ENCODE results near the gene MYO1G. TPM values are rescaled to one million over a fixed set of nuclear protein-coding genes. Genes with fewer than 3 reads are reported as not detected.
A peak's percentile ranks its signal among the peaks of the same experiment; 100 is the strongest.

Gene MYO1G
- total RNA-seq, 1 experiment from 2014 or later, result 0.11 TPM

DNA sequence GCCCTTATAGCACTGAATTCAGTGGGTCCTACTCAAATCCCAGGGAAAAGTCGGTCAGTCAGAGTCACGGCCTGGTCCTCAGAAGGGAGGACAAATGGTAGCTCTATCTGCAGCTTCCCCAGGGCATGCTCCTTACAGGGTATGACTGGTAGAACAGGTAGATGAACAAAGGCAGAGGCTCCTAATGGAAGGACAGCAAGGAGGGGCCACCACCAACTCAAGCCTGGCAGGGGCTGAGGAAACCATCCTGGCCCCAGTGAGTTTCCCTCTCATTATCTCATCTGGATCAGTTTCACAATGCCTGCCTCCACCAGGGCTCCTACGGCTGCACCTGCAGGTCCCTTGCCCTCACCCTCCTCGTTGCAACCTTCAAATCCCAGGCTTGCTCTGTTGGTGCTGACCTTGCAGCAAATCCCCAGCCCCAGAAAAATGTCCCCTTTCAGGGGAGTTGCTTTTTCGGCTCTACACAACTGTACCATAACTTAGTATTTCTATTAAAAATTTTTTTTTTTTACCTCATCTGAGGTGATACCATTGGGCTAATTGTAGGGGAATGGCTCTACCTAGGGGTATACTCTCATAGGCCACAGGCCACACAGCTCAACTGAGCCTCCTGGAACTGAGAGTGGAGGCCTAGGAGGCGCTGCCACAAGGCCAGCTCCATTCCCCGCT, 2.4 kb upstream of the MYO1G start:
- H3K4me3 ChIP-seq, result no peak overlapping the region
- no peak for DNase-seq (ENCODE audit: low read depth in 1 of 2, low spot score in 2 of 2)
- no peaks in the 10 kb centered on the region for H3K27me3 ChIP-seq (replicated peaks)
- peaks cover 32% of the 10 kb centered on the region for H3K4me1 ChIP-seq (replicated peaks)
- peaks cover 63% of the 10 kb centered on the region for H3K36me3 ChIP-seq
- no peaks in the 10 kb centered on the region for H3K9me3 ChIP-seq (replicated peaks)
- H3K27ac ChIP-seq, result peak overlapping the region; percentile 77; the same call in 1 of the 2 replicates

DNA sequence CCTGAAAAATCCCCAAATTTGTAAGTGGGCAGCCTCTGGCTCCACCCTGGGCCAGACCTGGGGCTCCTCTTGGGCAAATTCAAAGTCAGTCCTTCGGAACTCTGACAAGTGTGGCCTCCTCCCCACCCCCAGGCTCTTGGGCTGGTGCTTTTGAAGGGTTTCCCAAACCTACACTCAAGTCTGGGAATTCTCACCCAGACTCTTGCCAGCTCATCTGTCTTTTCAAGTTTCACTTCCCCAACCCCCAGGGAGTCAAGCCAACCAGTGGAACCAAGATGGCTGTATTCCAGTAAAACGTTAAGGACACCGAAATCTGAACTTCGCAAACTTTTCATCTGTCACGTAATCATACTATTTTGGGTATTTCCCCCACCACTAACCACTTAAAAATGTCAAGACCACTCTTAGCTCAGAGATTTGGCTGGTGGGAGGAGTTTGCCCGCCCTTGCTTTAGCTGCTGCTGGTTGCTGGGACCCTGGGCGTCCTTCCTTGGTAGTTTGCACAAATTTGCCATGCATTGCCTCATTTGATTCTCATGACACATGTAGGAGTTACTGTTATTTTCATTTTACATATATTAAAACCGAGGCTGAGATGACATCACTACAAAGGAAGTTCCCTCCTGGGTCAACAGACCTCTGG, 1.7 kb upstream of the MYO1G start:
- peaks cover 56% of the 10 kb centered on the region for H3K36me3 ChIP-seq
- peak; percentile 61 to 66 for DNase-seq (ENCODE audit: low read depth in 1 of 2, low spot score in 2 of 2)

DNA sequence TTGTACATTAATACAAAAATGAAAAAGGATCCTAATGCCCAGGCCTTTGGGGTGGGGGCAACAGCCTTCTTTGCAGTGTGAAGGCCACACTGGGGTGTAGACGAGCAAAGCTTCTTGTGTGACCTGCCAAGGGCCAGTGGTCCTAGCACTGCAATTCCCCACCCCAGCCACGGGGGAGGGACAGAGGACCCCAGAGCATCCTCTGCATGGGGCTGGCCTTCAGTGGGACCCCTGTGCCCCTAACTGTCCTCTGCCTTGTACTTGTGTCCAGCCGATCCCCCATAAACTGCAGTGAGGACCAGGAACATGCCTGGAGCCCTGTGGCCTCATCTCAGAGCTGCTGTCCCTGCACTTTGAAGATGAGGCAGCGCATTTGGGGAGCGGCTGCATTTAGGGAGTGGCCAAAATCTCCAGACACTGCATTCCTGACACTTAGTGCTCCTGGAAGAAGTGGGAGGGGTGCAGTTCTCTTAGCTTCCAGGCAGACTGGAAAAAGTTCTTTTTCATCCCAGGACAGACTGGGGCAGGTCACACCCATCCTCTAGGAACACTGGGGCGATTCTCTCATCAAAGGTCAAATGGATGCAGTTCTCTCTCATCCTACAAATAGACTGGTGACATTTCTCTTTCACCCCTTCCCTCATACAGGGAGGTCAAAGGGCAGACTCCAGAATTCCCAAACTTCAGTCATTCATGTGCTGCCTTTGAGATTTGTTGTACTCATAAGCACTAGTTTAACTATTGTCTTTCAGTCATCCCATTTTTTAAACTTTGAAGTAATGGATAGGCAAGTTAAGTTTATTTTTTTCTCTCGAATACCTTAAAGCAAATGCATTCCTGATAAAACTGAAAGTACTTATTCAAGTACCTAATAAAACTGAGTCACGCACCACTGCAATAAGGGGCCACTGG, 922 bp upstream of the MYO1G start:
- H3K4me3 ChIP-seq, result no peak overlapping the region
- H3K27me3 ChIP-seq (replicated peaks), result no peaks in the 10 kb centered on the region
- H3K27ac ChIP-seq, result peak overlapping the region; percentile 77
- peaks cover 25% of the 10 kb centered on the region for H3K4me1 ChIP-seq (replicated peaks)
- peaks cover 48% of the 10 kb centered on the region for H3K36me3 ChIP-seq
- no peak for DNase-seq (ENCODE audit: low read depth in 1 of 2, low spot score in 2 of 2)
- H3K9me3 ChIP-seq (replicated peaks), result no peaks in the 10 kb centered on the region

More for the DNA sequence above, 1.7 kb upstream of the MYO1G start:
- Histone ChIP-seq H3K4me1 (replicated peaks) (peaks cover 31% of the 10 kb centered on the region), H3K9me3 (replicated peaks) (no peaks in the 10 kb centered on the region), H3K27ac (peak overlapping the region; percentile 77), H3K4me3 (no peak overlapping the region), H3K27me3 (replicated peaks) (no peaks in the 10 kb centered on the region)

DNA sequence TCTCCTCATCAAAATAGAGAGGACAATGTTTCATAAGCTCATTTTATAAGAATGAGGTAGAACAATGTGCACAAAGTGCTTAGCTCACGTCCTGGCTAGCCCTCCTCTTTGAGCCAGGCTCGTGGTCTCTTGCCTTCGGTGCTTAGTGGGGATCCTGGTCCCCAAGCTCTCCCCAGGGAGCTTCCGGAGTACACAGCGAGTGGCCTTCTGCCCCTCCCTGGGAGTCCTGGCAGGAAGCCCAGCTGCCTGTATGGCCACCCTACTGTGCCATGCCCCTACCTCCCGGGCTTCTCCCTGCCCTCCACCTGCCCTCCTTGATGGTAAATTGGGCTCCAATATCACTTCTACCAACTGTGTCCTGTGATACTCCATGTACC, 868 bp downstream of the MYO1G start:
- Histone ChIP-seq H3K4me1 (replicated peaks) (peaks cover 25% of the 10 kb centered on the region), H3K4me3 (no peak overlapping the region), H3K27me3 (replicated peaks) (no peaks in the 10 kb centered on the region), H3K9me3 (replicated peaks) (no peaks in the 10 kb centered on the region), H3K27ac (no peak overlapping the region), H3K36me3 (peaks cover 30% of the 10 kb centered on the region)
- no peak for DNase-seq (ENCODE audit: low read depth in 1 of 2, low spot score in 2 of 2)

DNA sequence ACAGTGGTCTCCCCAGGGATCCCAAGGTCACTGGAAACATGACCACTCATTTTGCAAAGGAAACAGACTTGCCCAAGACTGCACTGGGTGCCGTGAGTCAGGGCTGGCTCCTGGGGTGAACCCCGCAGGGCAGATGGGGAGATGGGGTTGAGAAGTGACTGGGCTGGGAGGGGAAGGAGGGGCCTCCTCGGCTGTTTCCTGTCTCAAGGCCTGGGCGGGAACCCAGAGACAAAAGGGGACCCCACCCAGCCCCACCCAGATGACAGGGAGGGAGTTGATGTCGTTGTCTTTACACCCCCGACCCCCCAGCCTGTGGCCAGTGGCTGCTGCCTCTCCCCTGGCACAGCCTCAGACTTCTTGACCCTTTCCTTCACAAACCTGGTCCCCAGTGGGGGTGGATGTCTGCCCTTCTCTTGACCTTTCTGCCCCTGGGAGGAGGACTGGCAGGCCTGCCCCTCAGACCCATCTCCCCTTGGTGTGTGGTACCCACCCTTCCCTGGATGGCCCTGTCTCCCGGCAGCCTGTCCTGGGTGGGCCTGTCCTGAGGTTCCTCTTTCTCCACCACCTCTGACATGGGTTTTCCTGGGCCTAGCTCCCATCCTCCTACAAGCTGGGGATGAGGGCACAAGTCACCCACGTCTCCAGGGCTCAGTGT, 1.4 kb downstream of the MYO1G start:
- no peak for DNase-seq (ENCODE audit: low read depth in 1 of 2, low spot score in 2 of 2)

DNA sequence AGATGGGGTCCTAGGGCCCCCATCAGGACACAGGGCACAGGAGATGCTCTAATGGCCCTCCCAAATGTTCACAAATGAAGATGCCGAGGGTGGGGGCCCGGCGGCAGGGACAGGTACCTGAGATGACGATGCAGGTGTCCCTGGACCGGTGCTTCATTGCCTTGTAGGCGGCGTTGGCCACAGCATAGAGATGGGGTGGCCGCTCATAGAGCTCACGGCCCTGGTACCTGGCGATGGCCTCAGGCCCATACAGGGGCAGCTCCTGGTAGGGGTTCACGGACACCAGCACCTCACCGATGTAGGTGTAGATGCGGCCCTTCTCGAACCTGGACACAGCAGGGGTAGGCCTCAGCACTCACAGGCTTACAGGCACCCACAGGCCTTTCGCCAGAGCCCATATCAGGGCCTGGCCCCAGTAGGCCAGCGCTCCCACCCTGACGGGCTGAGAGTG, 2.0 kb downstream of the MYO1G start:
- Histone ChIP-seq H3K4me3 (no peak overlapping the region), H3K36me3 (peaks cover 19% of the 10 kb centered on the region), H3K4me1 (replicated peaks) (peaks cover 25% of the 10 kb centered on the region), H3K27me3 (replicated peaks) (no peaks in the 10 kb centered on the region), H3K9me3 (replicated peaks) (no peaks in the 10 kb centered on the region), H3K27ac (no peak overlapping the region)
- no peak for DNase-seq (ENCODE audit: low read depth in 1 of 2, low spot score in 2 of 2)

More for the DNA sequence above, 1.4 kb downstream of the MYO1G start:
- H3K36me3 ChIP-seq, result peaks cover 25% of the 10 kb centered on the region
- H3K27me3 ChIP-seq (replicated peaks), result no peaks in the 10 kb centered on the region
- no peak overlapping the region for H3K4me3 ChIP-seq
- H3K9me3 ChIP-seq (replicated peaks), result no peaks in the 10 kb centered on the region
- H3K27ac ChIP-seq, result no peak overlapping the region
- peaks cover 25% of the 10 kb centered on the region for H3K4me1 ChIP-seq (replicated peaks)

DNA sequence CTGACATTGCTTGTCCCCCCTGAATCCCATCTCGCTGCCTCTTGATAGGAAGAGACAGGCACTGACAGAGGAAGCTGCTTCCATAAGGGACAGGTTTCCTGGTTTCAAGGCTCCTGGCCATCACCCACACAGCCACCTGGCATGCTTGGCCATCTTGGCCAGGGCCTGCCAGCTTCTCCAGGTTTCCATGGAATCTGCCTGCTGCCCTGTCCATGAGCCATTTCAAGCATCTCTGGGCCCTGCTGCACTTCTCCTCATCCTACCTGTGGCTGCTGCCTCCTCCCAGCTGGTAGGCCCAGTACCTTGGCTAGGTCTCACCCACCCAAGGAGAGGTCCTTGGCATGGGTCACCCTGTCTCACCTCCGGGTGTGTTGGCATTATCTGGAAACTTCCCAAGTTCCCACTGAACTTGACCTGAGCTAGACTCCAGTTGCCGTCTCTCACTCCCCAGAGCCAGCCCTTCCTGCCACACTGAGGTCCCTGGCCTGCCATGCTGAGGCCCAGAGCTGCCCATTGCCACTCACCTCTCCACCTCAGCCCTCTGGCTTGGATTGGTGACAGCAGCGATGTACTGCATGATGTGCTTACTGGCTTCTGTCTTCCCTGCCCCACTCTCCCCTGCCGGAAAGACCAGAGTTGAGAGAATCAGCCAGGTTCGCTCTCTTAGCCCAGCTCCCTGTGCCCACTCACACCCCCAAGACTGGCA, 2.6 kb downstream of the MYO1G start:
- no peak overlapping the region for H3K4me3 ChIP-seq
- H3K36me3 ChIP-seq, result peaks cover 13% of the 10 kb centered on the region
- peaks cover 24% of the 10 kb centered on the region for H3K4me1 ChIP-seq (replicated peaks)
- no peaks in the 10 kb centered on the region for H3K27me3 ChIP-seq (replicated peaks)
- no peaks in the 10 kb centered on the region for H3K9me3 ChIP-seq (replicated peaks)
- DNase-seq (ENCODE audit: low read depth in 1 of 2, low spot score in 2 of 2), result no peak
- no peak overlapping the region for H3K27ac ChIP-seq

DNA sequence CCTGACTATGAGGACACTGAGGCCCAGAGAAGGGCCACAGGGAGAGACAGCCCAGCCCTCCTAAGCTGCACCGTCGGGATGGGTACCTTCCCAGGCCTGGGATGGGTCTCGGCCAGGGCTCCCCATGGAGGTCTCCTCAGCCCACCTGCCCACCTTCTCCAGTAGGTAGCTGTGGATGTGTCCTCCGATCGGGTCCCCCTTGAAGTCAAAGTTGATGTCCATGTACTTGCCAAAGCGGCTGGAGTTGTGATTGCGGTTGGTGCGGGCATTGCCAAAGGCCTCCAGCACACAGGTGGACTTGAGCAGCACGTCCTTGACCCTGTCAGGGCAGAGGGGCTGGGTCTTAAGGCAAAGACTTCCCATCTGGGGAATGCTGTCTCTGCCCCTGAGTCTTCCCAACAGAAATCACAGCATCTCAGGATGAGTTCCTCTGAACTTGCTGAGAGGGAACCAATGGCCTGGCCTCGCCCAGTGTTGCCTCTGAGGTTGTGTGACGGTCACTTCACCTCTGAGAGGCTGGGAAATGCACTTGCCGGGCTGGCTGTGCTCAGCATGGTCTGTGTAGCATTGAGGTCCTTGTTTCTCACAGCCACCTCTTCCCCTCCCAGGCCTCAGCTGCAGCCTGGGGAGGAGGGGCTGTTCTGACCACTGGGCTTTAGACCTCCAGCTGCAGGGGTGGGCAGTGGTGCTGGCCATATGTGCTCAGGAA, 3.3 kb downstream of the MYO1G start:
- Histone ChIP-seq H3K9me3 (replicated peaks) (no peaks in the 10 kb centered on the region), H3K36me3 (peaks cover 11% of the 10 kb centered on the region), H3K4me3 (no peak overlapping the region), H3K4me1 (replicated peaks) (peaks cover 17% of the 10 kb centered on the region), H3K27ac (no peak overlapping the region), H3K27me3 (replicated peaks) (no peaks in the 10 kb centered on the region)
- DNase-seq (ENCODE audit: low read depth in 1 of 2, low spot score in 2 of 2), result no peak

DNA sequence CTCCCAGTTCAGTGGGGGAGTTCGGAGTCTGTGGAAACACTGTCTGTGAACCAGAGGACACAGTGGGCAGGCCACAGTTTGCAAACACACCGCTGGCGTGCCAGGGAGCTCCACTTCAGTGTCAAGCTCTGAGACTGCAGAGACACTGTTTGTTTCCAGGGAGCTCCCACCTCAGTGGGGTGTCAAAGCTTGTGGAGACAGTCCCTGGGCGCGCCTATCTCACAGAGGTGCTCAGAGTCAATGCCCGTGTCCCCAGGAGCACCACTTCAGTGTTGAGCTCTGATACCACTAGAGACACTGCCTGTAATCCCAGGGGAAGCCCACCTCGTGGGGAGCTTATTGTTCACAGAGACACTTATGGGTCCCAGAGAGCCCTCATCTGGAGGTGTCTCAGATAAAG, 4.3 kb downstream of the MYO1G start:
- H3K4me1 ChIP-seq (replicated peaks), result peaks cover 8% of the 10 kb centered on the region
- no peak overlapping the region for H3K4me3 ChIP-seq
- H3K27me3 ChIP-seq (replicated peaks), result no peaks in the 10 kb centered on the region
- no peak for DNase-seq (ENCODE audit: low read depth in 1 of 2, low spot score in 2 of 2)
- H3K27ac ChIP-seq, result no peak overlapping the region
- H3K9me3 ChIP-seq (replicated peaks), result no peaks in the 10 kb centered on the region
- H3K36me3 ChIP-seq, result peaks cover 7% of the 10 kb centered on the region; the same call in 1 of the 2 replicates

DNA sequence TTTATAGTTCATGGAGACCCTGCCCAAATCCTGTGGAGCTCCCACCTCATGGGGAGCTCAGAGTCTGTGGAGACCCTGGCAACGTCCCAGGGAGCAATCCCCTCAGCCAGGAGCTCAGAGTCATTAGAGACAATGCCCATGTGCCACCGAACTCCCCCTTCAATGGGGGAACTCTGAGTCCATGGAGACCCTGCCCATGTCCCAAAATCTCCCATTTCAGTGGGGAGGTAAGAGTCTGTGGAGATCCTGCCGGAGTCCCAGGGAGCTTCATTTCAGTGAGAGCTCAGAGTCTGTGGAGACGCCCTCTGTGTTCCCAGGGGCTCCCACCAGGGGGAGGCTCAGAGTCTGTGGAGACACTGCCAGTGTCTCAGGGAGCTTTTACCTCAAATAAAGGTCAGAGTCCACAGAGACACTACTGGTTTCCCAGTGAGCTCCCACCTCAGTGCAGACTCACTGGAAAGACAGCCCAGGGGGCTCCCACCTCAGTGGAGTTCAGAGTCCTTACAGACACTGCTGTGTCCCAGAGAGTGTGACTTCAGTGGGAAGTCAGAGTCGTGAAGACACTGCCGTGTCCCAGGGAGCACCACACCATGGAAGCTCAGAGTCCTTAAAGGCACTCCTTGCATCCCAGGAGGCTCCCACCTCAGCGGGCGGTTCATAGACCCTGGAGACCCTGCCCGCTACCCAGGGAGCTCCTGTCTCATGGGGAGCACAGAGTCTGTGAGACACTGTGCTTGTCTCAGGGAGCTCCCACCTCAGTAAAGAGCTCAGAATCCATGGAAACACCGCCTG, 5.0 kb downstream of the MYO1G start:
- DNase-seq (ENCODE audit: low read depth in 1 of 2, low spot score in 2 of 2), result peak in 1 of 2 experiments; percentile 36
- Histone ChIP-seq H3K9me3 (replicated peaks) (no peaks in the 10 kb centered on the region), H3K27ac (no peak overlapping the region), H3K4me1 (replicated peaks) (peaks cover 3% of the 10 kb centered on the region; the same call in 1 of the 2 replicates), H3K36me3 (0 out of 2 replicates have a peak, but pooled peaks cover 4% of the 10 kb centered on the region), H3K4me3 (no peak overlapping the region), H3K27me3 (replicated peaks) (no peaks in the 10 kb centered on the region)

DNA sequence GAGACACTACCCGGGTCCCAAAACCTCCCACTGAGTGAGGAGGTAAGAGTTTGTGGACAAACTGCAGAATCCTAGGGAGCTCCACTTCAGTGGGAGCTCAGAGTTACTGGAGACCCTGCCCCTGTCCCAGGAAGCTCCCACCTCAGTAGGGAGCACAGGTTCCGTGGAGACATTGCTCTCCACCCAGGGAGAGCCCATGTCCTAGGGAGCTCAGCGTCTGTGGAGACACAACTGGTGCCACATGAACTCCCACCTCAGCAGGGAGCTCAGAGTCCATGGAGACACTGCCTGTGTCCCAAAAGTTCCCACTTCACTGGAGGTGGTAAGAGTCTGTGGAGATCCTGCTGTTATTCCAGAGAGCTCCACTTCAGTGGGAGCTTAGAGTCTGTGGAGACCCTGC, 6.3 kb downstream of the MYO1G start:
- Histone ChIP-seq H3K4me3 (no peak overlapping the region), H3K4me1 (replicated peaks) (peaks cover under 1% of the 10 kb centered on the region; the same call in 1 of the 2 replicates), H3K27ac (no peak overlapping the region), H3K9me3 (replicated peaks) (no peaks in the 10 kb centered on the region), H3K27me3 (replicated peaks) (no peaks in the 10 kb centered on the region), H3K36me3 (no peaks in the 10 kb centered on the region)
- no peak for DNase-seq (ENCODE audit: low read depth in 1 of 2, low spot score in 2 of 2)

DNA sequence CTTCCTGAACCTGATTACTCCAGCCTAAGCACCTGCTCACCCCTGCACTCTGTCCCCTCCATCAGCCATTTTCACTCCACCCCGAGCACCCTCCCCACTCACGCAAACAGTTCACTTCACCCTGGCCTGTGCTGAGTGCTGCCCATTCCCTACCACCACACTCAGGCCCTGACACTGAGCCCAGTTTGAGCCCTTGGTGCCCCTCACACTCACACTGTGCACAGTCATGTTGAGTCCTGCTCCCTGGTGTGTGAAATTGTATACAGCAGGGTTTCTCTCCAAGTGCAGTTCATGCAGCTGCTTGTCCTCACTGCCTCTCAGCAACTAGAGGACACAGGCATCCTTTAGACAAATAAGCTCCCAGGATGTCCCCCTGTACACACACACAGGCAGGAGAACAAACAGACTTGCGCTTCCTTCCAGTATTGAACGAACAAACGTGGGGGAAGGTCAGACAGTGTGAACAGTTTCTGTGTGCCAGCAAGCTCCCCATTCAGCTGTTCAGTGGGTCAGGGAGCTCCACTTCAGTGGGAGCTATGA, 6.8 kb downstream of the MYO1G start:
- no peak for DNase-seq (ENCODE audit: low read depth in 1 of 2, low spot score in 2 of 2)
- no peak overlapping the region for H3K27ac ChIP-seq
- no peaks in the 10 kb centered on the region for H3K27me3 ChIP-seq (replicated peaks)
- no peaks in the 10 kb centered on the region for H3K9me3 ChIP-seq (replicated peaks)
- H3K4me3 ChIP-seq, result no peak overlapping the region
- H3K4me1 ChIP-seq (replicated peaks), result no peaks in the 10 kb centered on the region
- no peaks in the 10 kb centered on the region for H3K36me3 ChIP-seq
